22Rv1 (cell line): ENCODE measurements around the gene ELK1.
A peak's percentile ranks its signal among the peaks of the same experiment; 100 is the strongest.
"Not testable (repeated sequence)": the region's sequence is repeated elsewhere in the genome, so short reads cannot be mapped to it uniquely, and the experiment has no call there.

Experiments used
- H3K27ac ChIP-seq: fragments of 450-650 bp; 2 replicates; pipeline ENCODE4 v1.5.1; 2017
- CTCF ChIP-seq: fragments of 450-650 bp; IDR thresholded peaks from 2 replicates; pipeline ENCODE4 v1.5.1; 2017; ENCODE audit warnings: mild to moderate bottlenecking
- ZFX ChIP-seq: fragments of 450-650 bp; IDR thresholded peaks from 2 replicates; pipeline ENCODE4 v1.6.1; 2017; ENCODE audit warnings: antibody characterized with exemption, borderline replicate concordance

The ELK1 gene

DNA sequence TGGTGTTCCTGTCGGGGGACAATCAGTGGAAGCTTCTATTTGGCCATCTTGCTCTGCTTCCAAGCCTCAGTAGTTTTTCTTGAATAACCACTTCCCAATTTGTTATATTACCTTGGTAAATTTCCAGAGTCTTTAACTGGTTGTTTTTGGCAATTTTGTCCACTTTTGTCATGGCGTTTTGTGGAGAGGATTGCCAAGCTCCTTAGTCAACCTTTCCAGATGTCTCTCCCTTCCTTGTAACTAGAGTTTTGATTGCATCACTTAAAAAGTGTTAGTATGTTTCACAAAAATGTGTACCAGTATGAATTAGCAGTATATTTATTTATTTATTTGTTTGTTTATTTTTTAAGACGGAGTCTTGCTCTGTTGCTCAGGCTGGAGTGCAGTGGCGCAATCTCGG is 24.4 kb upstream of the ELK1 start:
- TF ChIP-seq ZFX: no peak
- H3K27ac ChIP-seq: no peak overlapping the region

DNA sequence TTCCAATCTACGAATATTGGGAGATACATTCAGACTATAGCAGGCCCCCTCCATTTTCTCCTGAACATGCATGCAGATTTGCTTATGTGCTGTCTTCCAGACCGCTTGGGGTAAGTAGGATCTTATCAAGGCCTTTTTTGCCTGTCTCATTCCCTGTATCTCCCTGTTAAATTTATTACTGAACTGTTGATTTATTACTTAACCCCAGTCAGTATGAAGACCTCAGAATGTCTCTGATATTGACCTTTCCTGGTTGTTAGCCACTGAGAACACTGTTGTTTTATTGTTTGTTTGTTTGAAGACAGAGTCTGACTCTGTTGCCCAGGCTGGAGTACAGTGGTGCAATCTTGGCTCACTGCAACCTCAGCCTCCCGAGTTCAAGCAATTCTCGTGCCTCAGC is 15.4 kb upstream of the ELK1 start:
- H3K27ac ChIP-seq: not testable (repeated sequence)

- TF ChIP-seq CTCF (no peak), ZFX (no peak)
- no peak overlapping the region for H3K27ac ChIP-seq
Observed at GRCh38 chrX:47664737-47665136, 14.4 kb upstream of the ELK1 start.

GRCh38 chrX:47662144-47662657 is 11.8 kb upstream of the ELK1 start:
- TF ChIP-seq CTCF: no peak
- TF ChIP-seq ZFX: no peak
- H3K27ac ChIP-seq: no peak overlapping the region

- no peak for TF ChIP-seq CTCF
- TF ChIP-seq ZFX: no peak
- no peak overlapping the region for H3K27ac ChIP-seq
Observed at GRCh38 chrX:47661539-47661938, 11.2 kb upstream of the ELK1 start.

- TF ChIP-seq CTCF (no peak), ZFX (no peak)
- peak overlapping the region; percentile 88 for H3K27ac ChIP-seq
Observed at GRCh38 chrX:47659421-47659726, 9.0 kb upstream of the ELK1 start.

GRCh38 chrX:47658684-47659420 is 8.5 kb upstream of the ELK1 start, which contains the start of gene UXT:
Gene UXT, minus strand, starts transcription at chrX:47659180. Its CDS starts 253 bp downstream, at chrX:47658927.
- peak within 1 kb of the TSS; percentile 88 for H3K27ac ChIP-seq
- TF ChIP-seq ZFX: no peak
- no peak for TF ChIP-seq CTCF

DNA sequence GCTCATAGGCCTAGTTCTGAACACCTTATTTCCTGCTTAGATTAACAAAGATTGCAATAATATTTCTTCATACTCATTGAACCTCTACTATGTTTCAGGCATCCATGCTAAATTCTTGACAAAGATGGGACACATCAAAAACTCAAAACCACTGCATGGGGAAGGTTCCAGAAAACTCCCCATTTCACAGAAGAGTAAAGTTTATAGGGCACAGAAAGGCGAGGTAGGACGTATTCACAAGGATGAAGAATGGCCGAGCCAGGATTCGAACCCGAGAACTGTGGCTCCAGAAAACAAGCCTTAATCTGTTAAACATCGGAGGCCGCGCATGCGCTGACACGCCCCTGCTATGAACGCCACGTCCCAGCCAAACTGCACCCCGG is 7.9 kb upstream of the ELK1 start:
- TF ChIP-seq CTCF: no peak
- TF ChIP-seq ZFX: no peak

More for the DNA sequence above, 7.9 kb upstream of the ELK1 start:
- H3K27ac ChIP-seq: peak overlapping the region; percentile 88
